PC-9 (cell line): Measurements from ENCODE around the gene DENND6A. TPM values are rescaled to one million over a fixed set of nuclear protein-coding genes. Genes with fewer than 3 reads are reported as not detected.

Experiments
- BruUV-seq: library from RNA; stranded (reverse); fragments of 400-500 nt; replicated peaks from 2 replicates; lab custom pipeline; 2021; lab: Mats Ljungman, UMichigan
- CTCF ChIA-PET: fragments of 300-600 bp; sonication (Branson Sonifier 250); formaldehyde crosslinking; loops from one replicate; lab custom pipeline; 2022; ENCODE audit warnings: antibody characterized with exemption; lab: Charles Lee
- POLR2A ChIA-PET: fragments of 300-600 bp; sonication (Branson Sonifier 250); formaldehyde crosslinking; loops from one replicate; lab custom pipeline; 2022; ENCODE audit warnings: antibody characterized with exemption; ENCODE audit not compliant: unreplicated experiment; lab: Charles Lee
- DNase-seq, 2 experiments: peaks; one replicate each; pipeline versions ENCODE4 v3.0.0 to v3.0.0-alpha.2; 2015 to 2022; ENCODE audit warnings: mixed read lengths in 1 of 2
- H2AFZ ChIP-seq: fragments of 200-600 bp; sonication (generic); 2 replicates; pipeline ENCODE4 v1.8.1; 2017; ENCODE audit warnings: antibody characterized with exemption
- H3F3A ChIP-seq: fragments of 200-600 bp; sonication (generic); 2 replicates; pipeline ENCODE4 v1.8.1; 2017; ENCODE audit warnings: antibody characterized with exemption, mild to moderate bottlenecking, low read depth; ENCODE audit not compliant: insufficient read depth
- H3K27ac ChIP-seq: fragments of 200-600 bp; sonication (generic); 2 replicates; pipeline ENCODE4 v1.6.1; 2016; ENCODE audit warnings: mixed run types
- H3K27me3 ChIP-seq: fragments of 200-600 bp; sonication (generic); 2 replicates; pipeline ENCODE4 v1.6.1; 2016; ENCODE audit warnings: low read depth, mixed run types; ENCODE audit not compliant: insufficient read depth
- H3K36me3 ChIP-seq: fragments of 200-600 bp; sonication (generic); 2 replicates; pipeline ENCODE4 v1.6.1; 2016; ENCODE audit warnings: low read depth, mixed run types
- H3K4me1 ChIP-seq: fragments of 200-600 bp; sonication (generic); replicated peaks from 2 replicates; pipeline ENCODE4 v1.6.1; 2016; ENCODE audit warnings: mixed run types; ENCODE audit not compliant: insufficient read depth
- H3K4me2 ChIP-seq: fragments of 200-600 bp; sonication (generic); 2 replicates; pipeline ENCODE4 v1.6.1; 2017; ENCODE audit warnings: mixed run types
- H3K4me3 ChIP-seq: fragments of 200-600 bp; sonication (generic); 2 replicates; pipeline ENCODE4 v1.6.1; 2016; ENCODE audit warnings: mixed run types
- H3K79me2 ChIP-seq: fragments of 200-600 bp; sonication (generic); 2 replicates; pipeline ENCODE4 v1.6.1; 2017; ENCODE audit warnings: low read depth, mixed run types
- H3K9me2 ChIP-seq: fragments of 200-600 bp; sonication (generic); 2 replicates; pipeline ENCODE4 v1.8.1; 2017; ENCODE audit warnings: mild to moderate bottlenecking; ENCODE audit not compliant: insufficient read depth
- H3K9me3 ChIP-seq: fragments of 200-600 bp; sonication (generic); 2 replicates; pipeline ENCODE4 v1.8.1; 2016; ENCODE audit warnings: low read depth; ENCODE audit not compliant: insufficient read depth
- H4K20me1 ChIP-seq: fragments of 200-600 bp; sonication (generic); 2 replicates; pipeline ENCODE4 v1.8.1; 2017; ENCODE audit not compliant: insufficient read depth
- CTCF ChIP-seq: fragments of 200-600 bp; sonication (generic); conservative IDR thresholded peaks from 2 replicates; pipeline ENCODE4 v1.6.1; 2017; ENCODE audit warnings: mixed run types, antibody characterized with exemption, mild to moderate bottlenecking, moderate library complexity
- EZH2 ChIP-seq: fragments of 200-600 bp; sonication (generic); IDR thresholded peaks from 2 replicates; pipeline ENCODE4 v1.8.0; 2017; ENCODE audit warnings: antibody characterized with exemption, low read depth
- intact Hi-C: fragments of 100-400 bp; cut with micrococcal nuclease; formaldehyde crosslinking; loops from one replicate; pipeline ENCODE4 v1.10.0; 2022; ENCODE audit not compliant: unreplicated experiment
- total RNA-seq: library from RNA; stranded (reverse); gene quantifications from 2 replicates; pipeline ENCODE4 v1.2.3, GENCODE V29; 2021

Gene DENND6A
- total RNA-seq, 1 experiment from 2014 or later: 28.2 TPM

GRCh38 chr3:57731311-57731710 is 38.4 kb upstream of the DENND6A start:
- H3K27me3 ChIP-seq: no peaks in the 10 kb centered on the region
- H3F3A ChIP-seq: no peaks in the 10 kb centered on the region
- TF ChIP-seq CTCF (no peak), EZH2 (no peak)
- no peak overlapping the region for H2AFZ ChIP-seq
- H3K36me3 ChIP-seq: no peaks in the 10 kb centered on the region
- no peaks in the 10 kb centered on the region for H3K79me2 ChIP-seq
- H3K27ac ChIP-seq: no peak overlapping the region
- peaks cover 14% of the 10 kb centered on the region for H3K4me1 ChIP-seq
- H3K4me2 ChIP-seq: no peak overlapping the region
- BruUV-seq: no TSS peak
- no peaks in the 10 kb centered on the region for H3K9me2 ChIP-seq
- ChIA-PET CTCF (no interaction called here), POLR2A (no interaction called here)
- H4K20me1 ChIP-seq: no peaks in the 10 kb centered on the region
- H3K9me3 ChIP-seq: no peaks in the 10 kb centered on the region
- DNase-seq: no peak
- intact Hi-C loops: no loop called here
- H3K4me3 ChIP-seq: no peak overlapping the region

- no peaks in the 10 kb centered on the region for H3K36me3 ChIP-seq
- peaks cover 14% of the 10 kb centered on the region for H3K4me1 ChIP-seq
- no peaks in the 10 kb centered on the region for H4K20me1 ChIP-seq
- ChIA-PET POLR2A (no interaction called here), CTCF (no interaction called here)
- DNase-seq: no peak
- H3K27me3 ChIP-seq: no peaks in the 10 kb centered on the region
- H3K4me3 ChIP-seq: no peak overlapping the region
- TF ChIP-seq EZH2: no peak
- TF ChIP-seq CTCF: no peak
- H2AFZ ChIP-seq: no peak overlapping the region
- no peak overlapping the region for H3K27ac ChIP-seq
- no peaks in the 10 kb centered on the region for H3K9me3 ChIP-seq
- H3K4me2 ChIP-seq: no peak overlapping the region
- intact Hi-C loops: no loop called here
- H3K9me2 ChIP-seq: no peaks in the 10 kb centered on the region
- no TSS peak for BruUV-seq
- H3K79me2 ChIP-seq: no peaks in the 10 kb centered on the region
- H3F3A ChIP-seq: no peaks in the 10 kb centered on the region
Observed at GRCh38 chr3:57730682-57731081, 37.8 kb upstream of the DENND6A start.

- BruUV-seq: no TSS peak
- ChIA-PET CTCF (no interaction called here), POLR2A (no interaction called here)
- Histone ChIP-seq H4K20me1 (no peaks in the 10 kb centered on the region), H3K79me2 (no peaks in the 10 kb centered on the region), H2AFZ (no peak overlapping the region), H3K36me3 (no peaks in the 10 kb centered on the region), H3K27ac (no peak overlapping the region), H3K4me3 (no peak overlapping the region), H3K27me3 (no peaks in the 10 kb centered on the region), H3K4me2 (no peak overlapping the region), H3K9me3 (no peaks in the 10 kb centered on the region), H3K4me1 (peaks cover 14% of the 10 kb centered on the region), H3F3A (no peaks in the 10 kb centered on the region), H3K9me2 (no peaks in the 10 kb centered on the region)
- TF ChIP-seq CTCF (no peak), EZH2 (no peak)
- intact Hi-C loops: no loop called here
- peak in 1 of 2 experiments; percentile 47 for DNase-seq
Observed at GRCh38 chr3:57729334-57730045, 36.6 kb upstream of the DENND6A start.
